A204.1 (cell line): ENCODE measurements around the gene RS1.

ENCODE experiments used
- FAIRE-seq: peaks from 2 replicates; lab custom pipeline; 2012; peaks lifted over from hg19 to GRCh38; lab: Jason Lieb, UNC

The RS1 gene

GRCh38 chrX:18598413-18598812 is 73.5 kb downstream of the RS1 start:
- FAIRE-seq, result no peak

DNA sequence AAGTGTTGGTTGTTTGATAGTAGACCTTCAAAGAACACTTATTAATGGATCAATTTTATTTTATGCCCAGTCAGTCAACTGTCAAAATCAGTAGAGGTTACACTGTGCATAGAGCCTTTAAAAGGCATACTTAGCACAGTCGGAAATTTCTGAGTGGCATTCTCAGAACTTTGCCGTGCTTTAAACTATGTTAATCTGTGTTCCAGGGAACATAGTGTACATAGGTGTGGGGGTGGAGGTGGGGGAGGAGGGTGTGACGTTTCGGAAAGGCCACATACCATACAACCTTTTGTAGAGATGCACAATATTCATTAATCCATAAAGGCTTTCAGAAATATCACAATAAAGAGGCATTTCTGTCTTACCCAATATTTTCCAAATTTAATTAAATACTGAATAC is 75.8 kb downstream of the RS1 start:
- no peak for FAIRE-seq

- FAIRE-seq, result no peak
Observed at GRCh38 chrX:18594079-18594478, 77.8 kb downstream of the RS1 start.

DNA sequence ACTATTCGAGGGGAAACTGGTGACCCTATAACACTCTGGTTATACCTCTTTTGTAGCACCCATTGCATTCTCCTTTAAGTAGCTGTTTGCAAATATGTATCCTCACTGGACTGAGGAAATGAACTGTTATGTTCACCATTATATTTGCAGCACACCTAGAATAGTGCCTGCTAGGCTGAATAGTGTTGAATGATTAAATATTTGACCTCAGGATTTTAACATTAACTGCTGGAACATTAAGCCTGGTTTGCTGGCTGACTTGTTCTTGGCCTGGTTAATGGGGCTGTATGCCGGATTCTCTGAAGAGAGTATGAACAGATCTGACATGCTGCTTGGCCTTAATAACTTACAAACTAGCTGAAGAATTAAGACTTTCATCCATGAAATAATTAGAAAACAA is 80.1 kb downstream of the RS1 start:
- FAIRE-seq, result no peak
